ENCODE measurements around the gene CSF2. TPM values are rescaled to one million over a fixed set of nuclear protein-coding genes. Genes with fewer than 3 reads are reported as not detected.

The CSF2 gene
- polyA plus RNA-seq, 1 of the 3 experiments (the other 2 are of a cell fraction), result 0.97 TPM

- WGBS (ENCODE audit: low lambda C conversion rate), result 31% methylated on average over 4 of the region's 4 CpGs
- Histone ChIP-seq H3K36me3 (replicated peaks in 1 of 2; ENCODE audit: control insufficient read depth in 1 of 2, insufficient read depth in 2 of 2, low read length in 1 of 2) (no peaks in the 10 kb centered on the region), H3K4me2 (no peak overlapping the region), H3K27me3 (ENCODE audit: insufficient read depth) (no peaks in the 10 kb centered on the region), H3F3A (replicated peaks; ENCODE audit: insufficient read depth) (no peaks in the 10 kb centered on the region), H2AFZ (ENCODE audit: low read depth) (no peak overlapping the region), H3K9ac (no peak overlapping the region), H4K20me1 (ENCODE audit: insufficient read depth) (no peaks in the 10 kb centered on the region), H3K9me3 (no peaks in the 10 kb centered on the region), H3K4me1 (ENCODE audit: control insufficient read depth in 1 of 2, insufficient read depth in 2 of 2, low read depth in 1 of 2, low read length in 1 of 2) (peaks cover 0 to 2% of the 10 kb centered on the region in 2 experiments; a peak in 1 of 4 replicates), H3K4me3 (ENCODE audit: low read depth in 2 of 2, low read length in 1 of 2) (no peak overlapping the region), H3K79me2 (ENCODE audit: insufficient read depth) (no peaks in the 10 kb centered on the region), H3K27ac (ENCODE audit: low read depth in 2 of 2, low read length in 1 of 2) (no peak overlapping the region), H3K9me2 (no peaks in the 10 kb centered on the region)
- POLR2A ChIA-PET, result no interaction called here
- TF ChIP-seq NFIC (IDR thresholded peaks at IDR 0.05; ENCODE audit: borderline replicate concordance), result no peak
- TF ChIP-seq REST (IDR thresholded peaks at IDR 0.05; ENCODE audit: low read depth, low read length), result no peak
- TF ChIP-seq ELF1 (IDR thresholded peaks at IDR 0.05), result no peak
- CTCF ChIA-PET, result interaction anchor here (0.7 to 1.3 kb wide), 2 partner anchors 33 to 440 kb away, joined by 3 to 5 read pairs; no protein-coding TSS in a partner anchor
- DNase-seq, result no peak
Measured at GRCh38 chr5:132029609-132030330, 43.8 kb upstream of the CSF2 start.

GRCh38 chr5:132030610-132031009, 43.0 kb upstream of the CSF2 start:
- H4K20me1 ChIP-seq (ENCODE audit: insufficient read depth), result no peaks in the 10 kb centered on the region
- H2AFZ ChIP-seq (ENCODE audit: low read depth), result no peak overlapping the region
- no peaks in the 10 kb centered on the region for H3K9me2 ChIP-seq
- no peaks in the 10 kb centered on the region for H3F3A ChIP-seq (replicated peaks; ENCODE audit: insufficient read depth)
- no peaks in the 10 kb centered on the region for H3K79me2 ChIP-seq (ENCODE audit: insufficient read depth)
- ChIA-PET CTCF (interaction anchor here (1.2 kb wide), 1 partner anchor 34 kb away, joined by 4 read pairs; no protein-coding TSS in a partner anchor), POLR2A (no interaction called here)
- TF ChIP-seq RXRA (IDR thresholded peaks at IDR 0.05; ENCODE audit: borderline replicate concordance, low read depth), result no peak
- TF ChIP-seq TCF12 (IDR thresholded peaks at IDR 0.05), result no peak
- no peak for TF ChIP-seq JUND (IDR thresholded peaks at IDR 0.05)
- TF ChIP-seq NFIC (IDR thresholded peaks at IDR 0.05; ENCODE audit: borderline replicate concordance), result no peak
- H3K27me3 ChIP-seq (ENCODE audit: insufficient read depth), result no peaks in the 10 kb centered on the region
- 17% methylated on average over 2 of the region's 2 CpGs for WGBS (ENCODE audit: low lambda C conversion rate)
- no peak overlapping the region for H3K9ac ChIP-seq
- no peaks in the 10 kb centered on the region for H3K9me3 ChIP-seq
- no peak overlapping the region for H3K4me2 ChIP-seq
- no peak overlapping the region for H3K27ac ChIP-seq (ENCODE audit: low read depth in 2 of 2, low read length in 1 of 2)
- H3K4me1 ChIP-seq (ENCODE audit: control insufficient read depth in 1 of 2, insufficient read depth in 2 of 2, low read depth in 1 of 2, low read length in 1 of 2), result no peaks in the 10 kb centered on the region
- no peak overlapping the region for H3K4me3 ChIP-seq (ENCODE audit: low read depth in 2 of 2, low read length in 1 of 2)
- no peak for DNase-seq
- H3K36me3 ChIP-seq (replicated peaks in 1 of 2; ENCODE audit: control insufficient read depth in 1 of 2, insufficient read depth in 2 of 2, low read length in 1 of 2), result no peaks in the 10 kb centered on the region

GRCh38 chr5:132032196-132032595, 41.4 kb upstream of the CSF2 start:
- no peak overlapping the region for H3K9ac ChIP-seq

More at GRCh38 chr5:132032196-132032595, 41.4 kb upstream of the CSF2 start:
- ChIA-PET CTCF (no interaction called here), POLR2A (no interaction called here)
- Histone ChIP-seq H3K9me3 (no peaks in the 10 kb centered on the region), H2AFZ (ENCODE audit: low read depth) (no peak overlapping the region), H3K27ac (ENCODE audit: low read depth in 2 of 2, low read length in 1 of 2) (no peak overlapping the region), H4K20me1 (ENCODE audit: insufficient read depth) (no peaks in the 10 kb centered on the region), H3K4me2 (no peak overlapping the region), H3K4me3 (ENCODE audit: low read depth in 2 of 2, low read length in 1 of 2) (no peak overlapping the region), H3K79me2 (ENCODE audit: insufficient read depth) (no peaks in the 10 kb centered on the region), H3F3A (replicated peaks; ENCODE audit: insufficient read depth) (no peaks in the 10 kb centered on the region), H3K36me3 (replicated peaks in 1 of 2; ENCODE audit: control insufficient read depth in 1 of 2, insufficient read depth in 2 of 2, low read length in 1 of 2) (no peaks in the 10 kb centered on the region), H3K9me2 (no peaks in the 10 kb centered on the region), H3K27me3 (ENCODE audit: insufficient read depth) (no peaks in the 10 kb centered on the region), H3K4me1 (ENCODE audit: control insufficient read depth in 1 of 2, insufficient read depth in 2 of 2, low read depth in 1 of 2, low read length in 1 of 2) (no peaks in the 10 kb centered on the region)
- TF ChIP-seq TCF12 (IDR thresholded peaks at IDR 0.05) (no peak), TEAD4 (IDR thresholded peaks at IDR 0.05; ENCODE audit: borderline replicate concordance, insufficient read depth) (no peak), TAF1 (IDR thresholded peaks at IDR 0.05; ENCODE audit: borderline replicate concordance, low read depth, low read length) (no peak), SMC3 (IDR thresholded peaks at IDR 0.05; ENCODE audit: low read depth, low read length) (no peak), USF2 (IDR thresholded peaks at IDR 0.05; ENCODE audit: borderline replicate concordance, low read depth, low read length) (no peak), GATA2 (CRISPR knock-in tag; IDR thresholded peaks at IDR 0.05) (no peak), PBX3 (IDR thresholded peaks at IDR 0.05) (no peak), ZBTB33 (IDR thresholded peaks at IDR 0.05; ENCODE audit: borderline replicate concordance, low read depth) (no peak)
- no peak for DNase-seq
